AG09309 (cell line): Measurements from ENCODE around the gene PIGU.
"Not testable (repeated sequence)": the region's sequence is repeated elsewhere in the genome, so short reads cannot be mapped to it uniquely, and the experiment has no call there.

Experiments used
- DNase-seq: peaks from one replicate; pipeline ENCODE4 v3.0.0-alpha.2; 2010; ENCODE audit warnings: low read depth
- H3K4me3 ChIP-seq: 2 replicates; pipeline ENCODE4 v1.5.1; 2011; ENCODE audit warnings: mild to moderate bottlenecking, low read depth, low read length, moderate library complexity; ENCODE audit not compliant: control insufficient read depth
- TF ChIP-seq, protein P1 (sequence below): IDR thresholded peaks from 2 replicates; pipeline ENCODE4 v1.5.1; 2011; ENCODE audit warnings: mild to moderate bottlenecking, low read depth, low read length, inconsistent platforms; ENCODE audit not compliant: insufficient read depth, control insufficient read depth; ENCODE audit errors: missing control alignments

Gene PIGU

DNA sequence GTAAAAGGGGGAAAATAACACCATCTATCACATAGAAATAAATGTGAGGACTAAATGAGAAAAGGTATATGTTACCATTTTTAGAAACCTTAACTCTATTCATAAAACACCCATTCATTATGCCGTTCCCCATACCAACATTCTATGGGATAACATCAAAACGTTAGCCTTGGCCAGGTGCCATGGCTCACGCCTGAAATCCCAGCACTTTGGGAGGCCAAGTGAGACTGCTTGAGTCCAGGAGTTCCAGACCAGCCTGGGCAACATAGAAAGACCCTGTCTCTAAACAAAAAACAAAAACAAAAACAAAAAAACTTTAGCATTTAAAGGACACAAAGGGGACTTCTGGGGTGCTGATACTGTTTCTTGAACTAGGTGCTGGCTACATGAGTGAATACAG, 1.3 kb downstream of the PIGU start:
- no peak overlapping the region for H3K4me3 ChIP-seq
- TF ChIP-seq, protein P1, sequence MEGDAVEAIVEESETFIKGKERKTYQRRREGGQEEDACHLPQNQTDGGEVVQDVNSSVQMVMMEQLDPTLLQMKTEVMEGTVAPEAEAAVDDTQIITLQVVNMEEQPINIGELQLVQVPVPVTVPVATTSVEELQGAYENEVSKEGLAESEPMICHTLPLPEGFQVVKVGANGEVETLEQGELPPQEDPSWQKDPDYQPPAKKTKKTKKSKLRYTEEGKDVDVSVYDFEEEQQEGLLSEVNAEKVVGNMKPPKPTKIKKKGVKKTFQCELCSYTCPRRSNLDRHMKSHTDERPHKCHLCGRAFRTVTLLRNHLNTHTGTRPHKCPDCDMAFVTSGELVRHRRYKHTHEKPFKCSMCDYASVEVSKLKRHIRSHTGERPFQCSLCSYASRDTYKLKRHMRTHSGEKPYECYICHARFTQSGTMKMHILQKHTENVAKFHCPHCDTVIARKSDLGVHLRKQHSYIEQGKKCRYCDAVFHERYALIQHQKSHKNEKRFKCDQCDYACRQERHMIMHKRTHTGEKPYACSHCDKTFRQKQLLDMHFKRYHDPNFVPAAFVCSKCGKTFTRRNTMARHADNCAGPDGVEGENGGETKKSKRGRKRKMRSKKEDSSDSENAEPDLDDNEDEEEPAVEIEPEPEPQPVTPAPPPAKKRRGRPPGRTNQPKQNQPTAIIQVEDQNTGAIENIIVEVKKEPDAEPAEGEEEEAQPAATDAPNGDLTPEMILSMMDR: no peak
- DNase-seq: no peak

DNA sequence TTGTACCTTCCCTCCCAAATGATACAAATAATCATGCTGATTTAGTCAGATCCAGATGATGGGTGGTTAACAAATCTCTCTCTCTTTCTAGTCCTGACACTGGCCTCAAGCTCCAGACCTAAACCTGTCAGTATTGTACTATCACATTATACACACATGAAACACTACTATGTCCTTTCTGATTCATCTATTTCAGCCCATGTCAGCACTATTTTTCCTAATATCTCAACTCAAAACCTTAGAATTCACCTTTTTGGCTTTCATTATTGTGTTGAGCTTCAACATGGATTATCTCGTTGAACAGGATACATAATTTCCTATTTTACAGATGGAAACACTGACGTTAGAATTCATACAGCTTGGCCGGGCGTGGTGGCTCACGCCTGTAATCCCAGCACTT, 3.5 kb downstream of the PIGU start:
- DNase-seq: no peak
- H3K4me3 ChIP-seq: no peak overlapping the region
- TF ChIP-seq, protein P1: no peak

DNA sequence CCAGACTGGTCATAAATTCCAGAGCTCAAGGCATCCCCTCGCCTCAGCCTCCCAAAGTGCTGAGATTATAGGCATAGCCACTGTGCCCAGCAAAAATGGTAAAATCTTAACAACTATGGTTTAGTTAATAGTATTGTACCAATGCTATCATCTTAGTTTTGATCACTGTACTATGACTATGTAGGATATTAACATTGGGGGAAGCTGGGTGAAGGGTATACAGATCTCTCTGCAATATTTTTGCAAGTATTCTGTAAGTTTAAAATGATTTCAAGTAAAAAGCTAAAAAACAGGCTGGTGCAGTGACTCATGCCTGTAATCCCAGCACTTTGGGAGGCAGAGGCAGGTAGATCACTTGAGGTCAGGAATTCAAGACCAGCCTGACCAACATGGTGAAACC, 7.8 kb downstream of the PIGU start:
- TF ChIP-seq, protein P1: no peak
- no peak for DNase-seq
- H3K4me3 ChIP-seq: no peak overlapping the region

DNA sequence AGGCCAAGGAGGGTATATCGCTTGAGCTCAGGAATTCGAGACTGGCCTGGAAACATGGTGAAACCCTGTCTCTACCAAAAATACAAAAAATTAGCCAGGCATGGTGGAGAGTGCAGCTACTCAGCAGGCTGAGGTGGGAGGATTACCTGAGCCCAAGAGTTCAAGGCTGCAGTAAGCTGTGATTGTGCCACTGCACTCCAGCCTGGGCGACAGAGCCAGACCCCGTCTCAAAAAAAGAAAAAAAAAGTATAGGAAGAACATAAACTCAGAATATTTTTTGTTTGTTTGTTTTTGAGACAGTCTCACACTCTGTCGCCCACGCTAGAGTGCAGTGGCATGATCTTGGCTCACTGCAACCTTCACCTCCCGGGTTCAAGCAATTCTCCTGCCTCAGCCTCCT, 12.1 kb downstream of the PIGU start:
- not testable (repeated sequence) for DNase-seq, H3K4me3 ChIP-seq

DNA sequence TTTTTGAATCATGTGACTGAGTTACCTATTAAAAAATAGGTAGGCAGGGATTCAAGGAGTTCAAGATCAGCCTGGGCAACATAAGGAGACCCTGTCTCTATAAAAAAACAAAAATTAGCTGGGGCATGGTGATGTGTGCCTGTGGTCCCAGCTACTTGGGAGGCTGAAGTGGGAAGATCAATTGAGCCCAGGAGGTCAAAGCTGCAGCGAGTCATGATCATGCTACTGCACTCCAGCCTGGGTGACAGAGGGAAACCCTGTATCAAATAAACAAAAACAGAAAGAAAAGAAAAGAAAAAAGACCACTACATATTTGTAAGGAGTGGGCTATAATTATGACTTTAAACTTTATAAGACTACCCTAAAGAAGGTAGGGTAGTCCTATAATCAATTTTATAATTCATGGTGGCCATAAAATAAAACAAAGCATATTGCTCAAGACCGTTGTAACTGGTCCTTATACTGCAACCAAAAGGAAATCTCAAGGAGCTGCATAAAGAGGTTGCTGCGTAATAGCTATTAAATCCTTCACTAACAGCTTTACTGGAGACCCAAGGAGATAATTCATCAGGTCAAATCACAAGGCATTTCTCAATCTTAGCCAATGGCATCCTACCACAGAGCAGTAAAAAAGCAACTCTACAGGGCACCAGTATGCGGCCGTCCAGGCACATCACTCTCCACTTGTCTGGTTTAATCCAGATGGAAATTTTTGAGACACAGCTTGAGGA, 13.5 kb downstream of the PIGU start:
- TF ChIP-seq, protein P1: no peak
- DNase-seq: peak; percentile 50
- H3K4me3 ChIP-seq: no peak overlapping the region

DNA sequence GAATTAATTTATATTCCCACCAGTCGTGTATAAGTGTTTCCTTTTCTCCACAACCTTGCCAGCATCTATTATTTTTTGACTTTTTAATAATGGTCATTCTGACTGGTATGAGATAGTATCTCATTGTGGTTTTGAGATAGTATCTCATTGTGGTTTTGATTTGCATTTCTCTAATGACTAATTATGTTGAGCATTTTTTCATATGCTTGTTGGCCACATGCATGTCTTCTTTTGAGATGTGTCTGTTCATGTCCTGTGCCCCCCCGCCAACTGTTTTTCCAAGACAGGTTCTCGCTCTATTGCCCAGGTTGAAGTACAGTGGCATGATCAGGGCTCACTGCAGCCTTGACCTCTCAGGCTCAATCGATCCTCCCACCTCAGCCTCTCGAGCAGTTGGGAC, 15.1 kb downstream of the PIGU start:
- not testable (repeated sequence) for DNase-seq

DNA sequence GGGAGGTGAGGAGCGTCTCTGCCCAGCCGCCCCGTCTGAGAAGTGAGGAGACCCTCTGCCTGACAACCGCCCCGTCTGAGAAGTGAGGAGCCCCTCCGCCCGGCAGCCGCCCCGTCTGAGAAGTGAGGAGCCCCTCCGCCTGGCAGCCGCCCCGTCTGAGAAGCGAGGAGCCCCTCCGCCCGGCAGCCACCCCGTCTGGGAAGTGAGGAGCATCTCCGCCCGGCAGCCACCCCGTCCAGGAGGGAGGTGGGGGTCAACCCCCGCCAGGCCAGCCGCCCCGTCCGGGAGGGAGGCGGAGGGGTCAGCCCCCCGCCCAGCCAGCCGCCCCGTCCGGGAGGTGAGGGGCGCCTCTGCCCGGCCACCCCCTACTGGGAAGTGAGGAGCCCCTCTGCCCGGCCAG, 18.2 kb downstream of the PIGU start:
- not testable (repeated sequence) for H3K4me3 ChIP-seq, DNase-seq

More for the DNA sequence above, 15.1 kb downstream of the PIGU start:
- not testable (repeated sequence) for H3K4me3 ChIP-seq

DNA sequence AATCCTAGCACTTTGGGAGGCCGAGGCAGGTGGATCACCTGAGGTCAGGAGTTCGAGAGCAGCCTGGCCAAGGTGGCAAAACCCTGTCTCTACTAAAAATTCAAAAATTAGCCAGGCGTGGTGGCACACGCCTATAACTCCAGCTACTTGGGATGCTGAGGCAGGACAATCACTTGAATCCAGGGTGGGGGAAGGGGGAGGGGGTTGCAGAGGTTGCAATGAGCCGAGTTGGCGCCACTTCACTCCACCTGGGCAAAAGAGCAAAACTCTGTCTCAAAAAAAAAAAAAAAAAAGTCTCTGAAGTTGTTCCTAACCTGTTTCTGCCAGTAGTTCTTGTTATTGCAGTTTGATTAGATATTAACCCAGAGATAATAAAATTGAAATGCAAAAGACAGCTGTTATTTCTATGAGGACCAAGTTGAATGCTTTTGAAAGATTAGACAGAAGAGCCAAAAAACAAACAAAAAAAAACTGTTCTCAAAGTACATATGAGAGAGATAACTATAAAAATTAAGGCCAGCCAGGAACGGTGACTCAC, 22.6 kb downstream of the PIGU start:
- H3K4me3 ChIP-seq: no peak overlapping the region
- no peak for DNase-seq
- TF ChIP-seq, protein P1: no peak
